ENCODE data around the gene SLC9A8.

GRCh38 chr20:49804364-49804763 lies 8.3 kb upstream of the SLC9A8 start:
- TF ChIP-seq CTCF (conservative IDR thresholded peaks at IDR 0.05) (no peak), EZH2 (IDR thresholded peaks at IDR 0.05; ENCODE audit: low read depth) (no peak)
